ENCODE measurements around the gene VWA8.

VWA8 gene

DNA sequence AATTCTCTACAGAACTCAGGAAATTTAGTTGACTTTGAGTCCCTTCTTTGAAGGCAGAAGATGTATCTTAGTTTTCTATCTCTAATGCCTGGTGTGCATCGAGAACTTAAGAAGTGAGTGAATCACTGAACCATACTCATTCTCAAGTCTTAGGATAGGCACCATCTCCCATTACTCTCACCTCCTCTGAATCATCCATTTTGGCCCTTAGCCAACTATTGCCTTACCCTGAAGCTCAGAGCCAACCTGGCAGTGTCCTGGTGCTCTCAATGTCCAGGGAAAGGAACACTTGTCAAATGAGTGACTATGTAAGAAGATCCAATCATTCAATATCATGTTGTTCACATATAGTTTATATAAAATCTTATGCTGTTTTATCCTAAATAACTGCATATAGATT is 357.0 kb downstream of the VWA8 start:
- H3K27me3 ChIP-seq (replicated peaks) = no peaks in the 10 kb centered on the region
- H3K4me3 ChIP-seq (ENCODE audit: low read depth, low read length) = no peak overlapping the region
- TF ChIP-seq, protein P1, sequence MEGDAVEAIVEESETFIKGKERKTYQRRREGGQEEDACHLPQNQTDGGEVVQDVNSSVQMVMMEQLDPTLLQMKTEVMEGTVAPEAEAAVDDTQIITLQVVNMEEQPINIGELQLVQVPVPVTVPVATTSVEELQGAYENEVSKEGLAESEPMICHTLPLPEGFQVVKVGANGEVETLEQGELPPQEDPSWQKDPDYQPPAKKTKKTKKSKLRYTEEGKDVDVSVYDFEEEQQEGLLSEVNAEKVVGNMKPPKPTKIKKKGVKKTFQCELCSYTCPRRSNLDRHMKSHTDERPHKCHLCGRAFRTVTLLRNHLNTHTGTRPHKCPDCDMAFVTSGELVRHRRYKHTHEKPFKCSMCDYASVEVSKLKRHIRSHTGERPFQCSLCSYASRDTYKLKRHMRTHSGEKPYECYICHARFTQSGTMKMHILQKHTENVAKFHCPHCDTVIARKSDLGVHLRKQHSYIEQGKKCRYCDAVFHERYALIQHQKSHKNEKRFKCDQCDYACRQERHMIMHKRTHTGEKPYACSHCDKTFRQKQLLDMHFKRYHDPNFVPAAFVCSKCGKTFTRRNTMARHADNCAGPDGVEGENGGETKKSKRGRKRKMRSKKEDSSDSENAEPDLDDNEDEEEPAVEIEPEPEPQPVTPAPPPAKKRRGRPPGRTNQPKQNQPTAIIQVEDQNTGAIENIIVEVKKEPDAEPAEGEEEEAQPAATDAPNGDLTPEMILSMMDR (IDR thresholded peaks at IDR 0.05; ENCODE audit: low read depth, low read length, missing control alignments) = no peak
- in situ Hi-C loops (cut with HindIII; ENCODE audit: low pct_ligation_motif_present, low sequenced_read_pairs) = no loop called here
- no peak overlapping the region for H3K27ac ChIP-seq
- peak; percentile 56 for DNase-seq
- no peaks in the 10 kb centered on the region for H3K36me3 ChIP-seq (replicated peaks)

DNA sequence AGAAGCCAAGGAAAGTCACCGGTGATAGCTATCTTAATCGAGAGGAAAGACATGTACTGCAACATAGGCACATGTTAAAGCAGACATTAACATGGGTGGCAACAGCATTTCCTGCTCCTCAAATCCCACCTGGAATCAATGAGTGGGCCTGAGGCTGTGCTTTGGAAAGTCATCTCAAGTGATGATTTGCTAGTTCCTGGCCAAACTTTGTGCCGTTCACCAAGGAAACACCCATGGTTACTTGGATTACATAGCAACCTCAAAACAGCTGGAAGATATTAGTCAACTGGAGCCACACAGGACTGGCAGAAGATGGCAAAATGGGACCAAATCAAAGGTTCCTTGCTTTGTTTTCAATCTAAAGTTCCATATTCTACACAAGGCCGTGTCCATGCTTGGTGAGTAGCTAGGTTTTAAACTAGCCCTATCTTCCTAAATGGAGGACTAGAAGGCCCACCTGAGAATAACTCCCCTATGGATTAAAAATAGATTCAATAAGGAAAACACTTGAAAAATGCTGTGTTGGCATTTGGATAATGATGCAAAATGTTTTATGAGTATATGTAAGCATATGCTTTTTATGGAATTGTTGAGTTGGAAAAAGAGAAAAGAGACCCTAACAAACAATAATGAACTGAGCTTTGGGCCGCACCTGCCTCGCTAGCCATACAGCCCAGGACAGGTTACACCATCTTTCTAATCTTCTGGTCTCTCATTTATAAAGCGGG is 359.0 kb downstream of the VWA8 start:
- Histone ChIP-seq H3K27ac (no peak overlapping the region), H3K4me3 (ENCODE audit: low read depth, low read length) (no peak overlapping the region), H3K36me3 (replicated peaks) (no peaks in the 10 kb centered on the region), H3K27me3 (replicated peaks) (no peaks in the 10 kb centered on the region)
- DNase-seq = no peak
- in situ Hi-C loops (cut with HindIII; ENCODE audit: low pct_ligation_motif_present, low sequenced_read_pairs) = no loop called here
- TF ChIP-seq, protein P1 (IDR thresholded peaks at IDR 0.05; ENCODE audit: low read depth, low read length, missing control alignments) = no peak

- TF ChIP-seq, protein P1 (IDR thresholded peaks at IDR 0.05; ENCODE audit: low read depth, low read length, missing control alignments) = no peak
- no peak overlapping the region for H3K4me3 ChIP-seq (ENCODE audit: low read depth, low read length)
- in situ Hi-C loops (cut with HindIII; ENCODE audit: low pct_ligation_motif_present, low sequenced_read_pairs) = no loop called here
- H3K36me3 ChIP-seq (replicated peaks) = no peaks in the 10 kb centered on the region
- no peak for DNase-seq
- H3K27me3 ChIP-seq (replicated peaks) = no peaks in the 10 kb centered on the region
- H3K27ac ChIP-seq = no peak overlapping the region
Observed at GRCh38 chr13:41599619-41600018, 361.3 kb downstream of the VWA8 start.

GRCh38 chr13:41597348-41598041 is 363.4 kb downstream of the VWA8 start:
- H3K27me3 ChIP-seq (replicated peaks) = no peaks in the 10 kb centered on the region
- no peaks in the 10 kb centered on the region for H3K36me3 ChIP-seq (replicated peaks)
- in situ Hi-C loops (cut with HindIII; ENCODE audit: low pct_ligation_motif_present, low sequenced_read_pairs) = no loop called here
- H3K4me3 ChIP-seq (ENCODE audit: low read depth, low read length) = no peak overlapping the region
- TF ChIP-seq, protein P1 (IDR thresholded peaks at IDR 0.05; ENCODE audit: low read depth, low read length, missing control alignments) = no peak
- no peak for DNase-seq
- H3K27ac ChIP-seq = no peak overlapping the region

DNA sequence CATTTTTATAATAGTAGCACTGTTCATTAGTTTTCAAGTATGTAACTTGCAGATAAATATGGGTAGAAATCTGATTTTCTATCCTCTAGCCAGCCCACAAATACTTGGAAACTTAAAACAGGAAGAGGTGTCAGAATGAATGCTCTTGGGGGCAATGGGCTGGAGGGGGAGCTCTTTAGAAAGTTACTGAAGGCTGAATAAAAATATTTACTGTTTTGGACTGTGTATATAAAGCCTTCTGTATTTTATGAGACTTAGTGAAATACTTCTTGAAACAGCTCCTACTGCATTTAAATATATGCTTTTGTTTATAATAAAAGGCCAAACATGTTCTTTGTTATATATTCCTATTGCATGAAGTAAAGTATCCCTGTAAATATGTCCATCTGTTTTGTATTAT is 364.7 kb downstream of the VWA8 start:
- in situ Hi-C loops (cut with HindIII; ENCODE audit: low pct_ligation_motif_present, low sequenced_read_pairs) = no loop called here

More for the DNA sequence above, 364.7 kb downstream of the VWA8 start:
- Histone ChIP-seq H3K27me3 (replicated peaks) (no peaks in the 10 kb centered on the region), H3K4me3 (ENCODE audit: low read depth, low read length) (no peak overlapping the region), H3K36me3 (replicated peaks) (no peaks in the 10 kb centered on the region), H3K27ac (peak overlapping the region; percentile 8)
- TF ChIP-seq, protein P1 (IDR thresholded peaks at IDR 0.05; ENCODE audit: low read depth, low read length, missing control alignments) = peak; percentile 43
- DNase-seq = no peak
